HuH-7 (cell line): ENCODE results near the gene HSF4.
A peak's percentile ranks its signal among the peaks of the same experiment; 100 is the strongest.

Experiments used
- DNase-seq: peaks from one replicate; pipeline ENCODE4 v3.0.0; 2011; ENCODE audit warnings: low spot score

HSF4 gene

DNA sequence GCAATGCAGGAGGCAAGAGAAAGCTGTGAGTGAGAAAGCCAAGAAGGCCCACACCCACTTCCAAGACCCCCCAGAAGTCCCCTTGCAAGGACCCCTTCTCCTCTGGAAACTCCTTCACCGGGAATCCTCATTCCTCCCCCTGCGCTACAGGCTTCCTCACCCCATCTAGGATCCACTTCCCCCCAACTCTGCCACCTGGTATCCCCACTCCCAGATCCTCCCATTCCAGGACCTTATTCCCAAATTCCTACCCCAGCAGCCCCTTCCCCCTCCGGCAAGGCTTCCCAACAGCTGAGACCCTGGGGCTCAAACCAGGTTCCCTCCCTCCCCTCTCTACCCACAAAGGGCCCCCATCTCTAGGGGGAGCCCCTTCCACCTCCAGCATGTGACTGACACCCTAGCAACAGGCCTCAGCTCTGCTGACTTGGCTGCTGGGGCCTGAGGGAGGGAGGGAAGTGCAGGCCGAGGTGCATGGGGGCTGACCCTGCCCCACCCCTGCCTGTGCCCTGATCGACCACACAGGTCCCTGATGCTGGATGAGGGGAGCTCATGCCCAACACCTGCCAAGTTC, 2.1 kb downstream of the HSF4 start:
- no peak for DNase-seq

GRCh38 chr16:67167588-67167987, 3.0 kb downstream of the HSF4 start:
- DNase-seq: no peak

- DNase-seq: no peak
Observed at GRCh38 chr16:67169011-67169451, 4.5 kb downstream of the HSF4 start.

DNA sequence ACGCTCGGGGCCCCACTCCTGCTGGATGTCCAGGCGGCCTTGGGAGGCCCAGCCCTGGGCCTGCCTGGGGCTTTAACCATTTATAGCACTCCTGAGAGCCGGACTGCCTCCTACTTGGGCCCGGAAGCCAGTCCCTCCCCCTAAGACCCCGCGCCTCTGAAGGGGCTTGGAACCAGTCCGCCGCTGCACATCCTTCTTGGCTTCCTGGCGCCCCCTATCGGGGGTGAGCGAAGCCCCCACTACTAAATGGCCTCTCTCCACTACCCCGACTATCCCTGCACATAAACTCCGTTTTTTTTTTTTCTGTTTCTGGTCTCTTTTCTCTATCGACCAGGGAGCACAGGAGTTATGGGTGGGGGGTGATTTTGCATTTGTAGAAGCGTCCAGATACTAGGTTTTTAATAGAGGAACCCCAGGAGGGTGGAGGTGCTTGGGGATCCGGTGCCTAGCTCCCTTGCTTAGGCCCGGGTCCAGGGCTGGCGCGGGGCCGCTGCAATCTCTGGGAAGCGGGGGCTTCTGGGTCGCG, 5.2 kb downstream of the HSF4 start:
- DNase-seq: peak; percentile 67

GRCh38 chr16:67170168-67170948, 5.8 kb downstream of the HSF4 start, which contains the start of gene NOL3:
Gene NOL3, plus strand, starts transcription at chr16:67170538.
- peak; percentile 95 for DNase-seq

DNA sequence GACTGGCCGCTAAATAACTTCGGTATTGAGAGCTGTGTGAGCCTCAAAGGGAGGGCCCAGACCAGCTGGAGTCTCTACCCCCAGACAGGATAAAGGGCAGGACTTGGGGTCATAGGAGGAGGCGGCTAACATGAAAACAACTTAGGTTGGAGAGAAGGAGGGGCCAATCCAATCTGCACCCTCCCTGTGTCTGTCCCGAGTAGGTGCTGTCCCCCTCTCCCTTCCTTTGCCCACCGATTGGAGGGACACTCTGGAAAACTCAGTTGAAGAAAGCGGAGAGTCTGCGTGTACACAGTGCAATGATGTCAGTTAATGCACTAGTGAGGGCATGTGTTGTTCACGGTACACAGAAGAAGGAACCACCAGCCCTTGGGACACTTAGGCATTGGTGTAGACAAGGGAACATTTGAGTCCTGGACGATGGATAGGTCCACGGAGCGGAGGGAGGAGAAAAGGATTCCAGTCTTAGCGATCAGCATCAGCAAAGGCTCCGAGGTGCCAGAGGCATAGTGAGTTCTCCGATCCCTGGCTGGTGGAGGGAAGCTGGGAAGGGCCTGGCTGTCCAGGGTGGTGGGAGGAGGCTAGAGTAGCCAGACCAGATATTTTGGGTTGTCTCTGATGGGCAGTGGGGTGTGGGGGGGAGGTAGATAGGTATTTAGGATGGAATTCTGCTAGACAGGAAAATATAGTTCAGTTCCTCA, 6.6 kb downstream of the HSF4 start:
- no peak for DNase-seq

DNA sequence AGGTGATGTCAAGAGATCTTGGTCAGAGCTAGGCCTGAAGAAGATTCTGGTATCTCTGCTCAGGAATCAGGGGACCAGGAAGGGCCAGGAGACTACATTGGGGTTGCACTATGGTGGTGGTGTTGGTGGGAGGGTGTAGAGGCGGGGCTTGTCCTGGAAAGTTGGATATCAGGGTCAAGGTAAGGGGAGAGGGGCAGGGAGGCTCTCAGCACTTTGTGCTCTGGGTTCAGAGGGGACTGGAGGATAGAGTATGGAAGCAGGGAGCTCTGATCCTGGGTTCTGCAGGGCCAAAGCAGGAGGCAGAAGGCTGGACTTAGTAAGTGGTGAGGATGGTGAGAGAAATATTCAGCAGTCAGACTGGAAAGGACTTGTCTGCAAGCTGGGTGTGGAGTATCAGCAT, 8.8 kb downstream of the HSF4 start:
- DNase-seq: no peak

DNA sequence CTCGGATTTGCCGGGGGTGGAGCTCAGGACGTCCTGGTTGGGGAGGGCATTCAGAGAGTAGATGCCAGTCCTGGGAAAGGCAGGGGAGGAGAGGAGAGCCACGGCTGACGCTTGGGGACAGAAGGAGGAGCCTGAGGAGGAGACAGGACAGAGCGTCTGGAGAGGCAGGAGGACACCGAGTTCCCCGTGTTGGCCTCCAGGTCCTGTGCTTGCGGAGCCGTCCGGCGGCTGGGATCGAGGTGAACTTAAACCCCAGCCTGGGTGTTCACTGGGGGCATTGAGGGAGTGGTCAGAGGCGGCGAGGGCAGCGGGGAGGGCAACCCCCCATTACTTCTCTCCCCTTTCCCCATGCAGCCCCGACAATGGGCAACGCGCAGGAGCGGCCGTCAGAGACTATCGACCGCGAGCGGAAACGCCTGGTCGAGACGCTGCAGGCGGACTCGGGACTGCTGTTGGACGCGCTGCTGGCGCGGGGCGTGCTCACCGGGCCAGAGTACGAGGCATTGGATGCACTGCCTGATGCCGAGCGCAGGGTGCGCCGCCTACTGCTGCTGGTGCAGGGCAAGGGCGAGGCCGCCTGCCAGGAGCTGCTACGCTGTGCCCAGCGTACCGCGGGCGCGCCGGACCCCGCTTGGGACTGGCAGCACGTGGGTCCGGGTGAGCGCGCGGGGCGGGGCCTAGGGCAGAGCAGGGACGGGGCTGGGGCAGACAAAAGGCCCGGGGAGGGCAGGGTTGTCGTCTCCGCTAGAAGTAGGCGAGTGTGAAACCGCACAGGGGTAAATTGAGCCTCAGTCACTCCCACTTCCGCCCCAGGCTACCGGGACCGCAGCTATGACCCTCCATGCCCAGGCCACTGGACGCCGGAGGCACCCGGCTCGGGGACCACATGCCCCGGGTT, 9.5 kb downstream of the HSF4 start:
- DNase-seq: peak; percentile 86

GRCh38 chr16:67174706-67175231, 10.2 kb downstream of the HSF4 start:
- no peak for DNase-seq

DNA sequence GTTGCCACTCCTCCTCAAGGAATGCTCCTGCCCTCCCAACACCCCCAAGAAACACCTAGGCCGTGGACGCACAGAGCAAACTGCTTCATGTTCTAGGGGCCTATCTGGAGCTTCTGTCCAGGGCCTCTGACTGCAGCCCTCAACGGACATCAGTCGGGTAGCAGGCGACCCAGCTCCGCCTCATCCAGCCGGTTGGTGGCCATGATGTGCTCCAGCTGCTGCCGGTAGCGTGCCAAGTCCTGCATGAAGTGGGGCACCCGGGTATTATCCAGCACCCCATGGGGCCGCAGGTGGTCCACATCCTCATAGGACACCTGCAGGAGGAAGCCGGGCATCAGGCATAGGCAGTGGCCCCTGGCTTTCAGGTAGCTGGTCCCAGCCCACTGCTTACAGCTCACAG, 12.1 kb downstream of the HSF4 start:
- DNase-seq: no peak

GRCh38 chr16:67177743-67178699, 13.5 kb downstream of the HSF4 start:
- DNase-seq: peak; percentile 79

DNA sequence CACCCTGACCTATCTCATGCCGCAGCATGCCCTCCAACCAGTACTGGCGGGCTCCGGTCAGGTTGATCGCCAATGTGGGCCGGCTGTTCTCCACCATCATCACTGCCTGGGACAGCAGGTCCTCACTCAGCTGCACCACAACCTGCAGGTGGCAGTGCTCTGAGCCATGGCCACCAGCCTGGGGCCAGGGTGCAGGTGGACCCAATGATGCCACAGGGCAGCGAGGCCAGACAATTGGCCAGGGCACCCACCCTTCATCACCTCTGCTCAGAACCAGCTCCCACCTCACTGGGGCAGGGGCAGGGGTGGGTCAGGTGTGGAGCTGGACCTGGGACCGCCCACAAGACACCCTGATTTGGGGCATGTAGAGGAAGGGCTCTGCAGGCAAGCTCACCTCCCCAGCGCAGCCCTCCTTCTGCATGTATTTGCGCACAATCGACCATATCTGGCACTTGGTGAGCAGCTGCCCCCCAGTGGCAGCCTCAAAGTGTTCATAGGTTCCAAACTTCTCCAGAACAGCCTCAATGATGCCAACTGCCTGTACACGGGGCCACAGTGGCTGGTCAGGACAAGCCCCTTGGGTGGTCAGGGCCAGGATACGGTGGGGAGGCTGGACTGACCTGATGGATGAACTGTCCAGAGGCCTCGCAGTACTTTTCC, 15.0 kb downstream of the HSF4 start:
- no peak for DNase-seq

GRCh38 chr16:67180166-67180565, 15.6 kb downstream of the HSF4 start:
- DNase-seq: no peak

DNA sequence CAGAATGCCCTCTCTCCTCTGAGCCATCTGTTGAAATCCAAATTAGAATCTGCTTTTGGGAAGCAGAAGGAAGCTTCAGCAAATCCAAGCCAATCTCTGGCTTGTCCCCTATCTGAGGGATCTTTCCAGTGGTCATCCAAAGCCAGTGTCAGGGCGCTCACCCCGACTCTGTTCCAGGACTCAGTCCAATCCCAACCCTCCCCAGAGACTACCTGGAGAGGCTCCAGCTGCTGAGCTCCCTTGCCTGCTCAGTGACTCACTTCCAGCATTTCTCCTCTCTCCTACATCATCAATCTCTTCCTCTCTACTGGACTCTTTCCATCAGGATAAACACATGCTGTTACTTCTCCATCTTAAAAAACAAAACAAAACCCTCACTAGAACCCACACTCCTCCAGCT, 16.8 kb downstream of the HSF4 start:
- DNase-seq: no peak

DNA sequence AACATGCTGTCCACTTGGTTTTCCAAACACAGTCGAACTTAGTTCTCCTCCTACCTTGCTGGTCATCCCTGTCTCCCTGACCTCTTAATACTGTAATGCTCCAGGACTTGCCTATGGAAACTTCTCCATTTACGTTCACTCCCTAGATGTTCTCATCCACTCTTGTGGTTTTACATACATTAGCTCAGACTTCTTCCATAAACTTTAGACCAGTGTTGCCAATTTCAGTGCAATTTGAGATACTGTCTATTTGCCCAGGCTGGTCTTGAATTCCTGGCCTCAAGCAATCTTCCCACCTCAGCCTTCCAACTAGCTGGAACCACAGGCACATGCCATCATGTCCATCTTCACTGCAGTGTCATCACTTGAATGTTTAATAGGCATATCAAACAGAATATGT, 17.7 kb downstream of the HSF4 start:
- DNase-seq: no peak

GRCh38 chr16:67183284-67183626, 18.7 kb downstream of the HSF4 start:
- no peak for DNase-seq

DNA sequence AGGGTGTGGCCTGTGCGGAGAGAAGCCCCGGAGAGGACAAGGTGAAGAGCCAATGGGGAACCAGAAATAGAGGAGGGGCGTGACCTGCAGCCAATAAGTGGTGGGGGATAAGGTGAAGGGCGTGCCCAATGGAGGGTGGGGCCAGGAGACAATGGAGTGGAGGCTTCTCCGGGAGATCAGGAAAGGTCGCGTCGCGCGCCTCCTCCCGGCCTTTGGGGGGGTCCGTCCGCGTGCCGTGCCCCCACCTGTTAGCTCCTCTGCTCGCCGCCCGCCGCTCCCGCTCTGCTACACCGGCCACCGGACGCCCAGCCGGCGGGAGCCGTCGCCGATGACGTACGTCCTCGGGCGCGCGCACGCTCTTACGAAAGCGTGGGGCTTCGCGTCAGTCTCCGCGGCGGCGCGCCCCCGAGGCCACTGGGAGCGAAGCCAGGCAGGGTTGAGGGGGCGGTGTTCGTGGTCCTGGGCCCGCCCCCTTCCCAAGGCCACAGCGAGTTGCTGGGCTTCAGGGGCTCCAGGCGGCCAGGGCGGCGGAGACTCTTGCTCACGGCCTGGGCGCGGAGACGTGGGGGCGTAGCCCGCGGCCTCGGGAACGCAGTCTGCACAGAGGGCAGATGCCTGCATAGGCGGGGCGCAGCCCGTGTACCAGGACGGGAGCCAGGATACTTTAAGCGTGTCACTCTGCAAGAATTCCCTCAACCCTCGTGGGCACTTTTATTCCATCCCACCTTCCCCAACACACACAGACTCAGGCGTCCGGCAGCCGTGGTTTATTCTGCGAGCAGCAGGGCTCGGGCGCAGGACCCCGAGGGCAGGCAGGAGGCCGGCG, 19.3 kb downstream of the HSF4 start, which contains the start of gene MATCAP1:
Gene MATCAP1 (minus strand): TSS at position 337 of the 826 bp plus-strand sequence. CDS start 3,353 bp downstream, outside the sequence.
- DNase-seq: peak; percentile 99

DNA sequence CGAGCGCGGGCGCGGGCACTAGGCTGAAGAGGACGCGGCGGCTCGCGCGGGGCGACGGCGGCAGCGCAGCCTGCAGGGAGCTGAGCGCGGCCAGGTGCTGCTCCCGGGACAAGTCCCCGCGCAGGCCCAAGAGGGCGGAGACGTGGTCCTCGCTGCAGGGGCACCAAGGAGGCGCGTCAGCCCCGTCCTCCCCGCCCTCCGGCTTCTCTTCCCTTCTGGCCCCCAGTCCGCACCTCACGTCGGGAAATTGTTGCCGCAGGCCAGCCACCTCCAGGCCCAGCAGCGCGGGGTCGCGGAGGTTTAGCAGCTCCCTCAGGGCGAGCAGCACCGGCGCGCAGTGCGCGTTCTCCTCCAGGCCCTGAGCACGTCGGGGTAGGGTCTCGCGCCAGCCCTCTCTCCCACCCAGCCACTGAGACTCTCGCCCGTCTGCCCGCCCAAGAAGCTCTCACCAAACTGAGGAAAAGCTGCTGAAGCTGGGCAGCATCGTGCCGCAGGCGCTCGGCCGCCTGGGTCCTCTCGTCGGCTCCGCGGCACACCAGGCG, 20.0 kb downstream of the HSF4 start:
- DNase-seq: no peak
